Mesenchymal stem cell (in vitro differentiated cells and primary cell): ENCODE results near the gene KIF17.
"Not testable (repeated sequence)": the region's sequence is repeated elsewhere in the genome, so short reads cannot be mapped to it uniquely, and the experiment has no call there.

Experiments used
- DNase-seq: peaks from one replicate; pipeline ENCODE4 v3.0.0-alpha.2; 2013
- H2AFZ ChIP-seq: one replicate; pipeline ENCODE4 v1.6.1; 2013; ENCODE audit warnings: low read depth, mild to moderate bottlenecking, control low read depth, inconsistent platforms, low read length, moderate library complexity
- H2AK5ac ChIP-seq: 2 replicates; pipeline ENCODE4 v1.6.1; 2013; ENCODE audit warnings: low read length, moderate library complexity, mild to moderate bottlenecking, inconsistent platforms; ENCODE audit not compliant: severe bottlenecking
- H2BK120ac ChIP-seq: one replicate; pipeline ENCODE4 v1.6.1; 2013; ENCODE audit warnings: low read depth, mild to moderate bottlenecking, inconsistent platforms, low read length, moderate library complexity
- H2BK12ac ChIP-seq, 2 experiments: one replicate each; pipeline ENCODE4 v1.6.1; 2013; ENCODE audit warnings: inconsistent platforms in 2 of 2, low read length in 2 of 2, mild to moderate bottlenecking in 2 of 2, moderate library complexity in 2 of 2, control low read depth in 1 of 2
- H2BK15ac ChIP-seq: one replicate; pipeline ENCODE4 v1.6.1; 2013; ENCODE audit warnings: mild to moderate bottlenecking, low read depth, inconsistent platforms; ENCODE audit not compliant: poor library complexity, severe bottlenecking
- H2BK5ac ChIP-seq: 2 replicates; pipeline ENCODE4 v1.6.1; 2013; ENCODE audit warnings: low read depth, mild to moderate bottlenecking, low read length, control low read depth, inconsistent platforms; ENCODE audit not compliant: poor library complexity, severe bottlenecking
- H3K14ac ChIP-seq, 2 experiments: one replicate each; pipeline ENCODE4 v1.6.1; 2013; ENCODE audit warnings: inconsistent platforms in 2 of 2, low read length in 2 of 2, control low read depth in 1 of 2, mild to moderate bottlenecking in 1 of 2, moderate library complexity in 1 of 2
- H3K18ac ChIP-seq, 2 experiments: one replicate each; pipeline ENCODE4 v1.6.1; 2013; ENCODE audit warnings: inconsistent platforms in 2 of 2, low read length in 2 of 2, control low read depth in 1 of 2, low read depth in 1 of 2, mild to moderate bottlenecking in 1 of 2
- H3K23ac ChIP-seq, 2 experiments: one replicate each; pipeline ENCODE4 v1.6.1; 2013; ENCODE audit warnings: inconsistent platforms in 2 of 2, low read length in 2 of 2, mild to moderate bottlenecking in 2 of 2, moderate library complexity in 2 of 2, control low read depth in 1 of 2
- H3K27ac ChIP-seq: 2 replicates; pipeline ENCODE4 v1.5.1; 2013; ENCODE audit warnings: mild to moderate bottlenecking, moderate library complexity, low read length, control low read depth, inconsistent platforms; ENCODE audit not compliant: poor library complexity, severe bottlenecking
- H3K27me3 ChIP-seq, 2 experiments: 2 replicates each; pipeline versions ENCODE4 v1.6.1 to v1.7.0; 2013; ENCODE audit warnings: low read length in 2 of 2, mild to moderate bottlenecking in 2 of 2, moderate library complexity in 2 of 2, control low read depth in 1 of 2, inconsistent platforms in 1 of 2; ENCODE audit not compliant: control insufficient read depth in 1 of 2, insufficient read depth in 1 of 2
- H3K36me3 ChIP-seq, 2 experiments: 2 replicates each; pipeline versions ENCODE4 v1.6.1 to v1.7.0; 2013; ENCODE audit warnings: low read length in 2 of 2, control low read depth in 1 of 2, inconsistent platforms in 1 of 2, low read depth in 1 of 2, mild to moderate bottlenecking in 1 of 2; ENCODE audit not compliant: insufficient read depth in 2 of 2, control insufficient read depth in 1 of 2
- H3K4ac ChIP-seq, 2 experiments: one replicate each; pipeline ENCODE4 v1.6.1; 2013; ENCODE audit warnings: inconsistent platforms in 2 of 2, low read length in 2 of 2, mild to moderate bottlenecking in 2 of 2, moderate library complexity in 2 of 2, control low read depth in 1 of 2, low read depth in 1 of 2
- H3K4me1 ChIP-seq: 2 replicates; pipeline ENCODE4 v1.6.1; 2013; ENCODE audit warnings: low read depth, low read length, control low read depth; ENCODE audit not compliant: control insufficient read depth, insufficient read depth
- H3K4me2 ChIP-seq: 2 replicates; pipeline ENCODE4 v1.6.1; 2013; ENCODE audit warnings: low read length, mild to moderate bottlenecking, inconsistent platforms; ENCODE audit not compliant: poor library complexity, severe bottlenecking
- H3K4me3 ChIP-seq, 2 experiments: 2 replicates each; pipeline versions ENCODE4 v1.5.1 to v1.7.0; 2013; ENCODE audit warnings: low read length in 2 of 2, mild to moderate bottlenecking in 2 of 2, control low read depth in 1 of 2, low read depth in 1 of 2; ENCODE audit not compliant: insufficient read depth in 1 of 2
- H3K79me1 ChIP-seq: replicated peaks from 2 replicates; pipeline ENCODE4 v1.6.1; 2013; ENCODE audit warnings: mild to moderate bottlenecking, control low read depth, low read length, inconsistent platforms; ENCODE audit not compliant: poor library complexity, severe bottlenecking
- H3K9ac ChIP-seq: 2 replicates; pipeline ENCODE4 v1.7.0; 2013; ENCODE audit warnings: mild to moderate bottlenecking, low read length, moderate library complexity
- H3K9me3 ChIP-seq: 2 replicates; pipeline ENCODE4 v1.7.0; 2013; ENCODE audit warnings: mild to moderate bottlenecking, low read length; ENCODE audit not compliant: control insufficient read depth
- H4K8ac ChIP-seq: one replicate; pipeline ENCODE4 v1.6.1; 2013; ENCODE audit warnings: inconsistent platforms, mild to moderate bottlenecking, low read length, moderate library complexity
- H4K91ac ChIP-seq: one replicate; pipeline ENCODE4 v1.6.1; 2013; ENCODE audit warnings: mild to moderate bottlenecking, low read length, inconsistent platforms
- WGBS: methylation state at CpG from one replicate; pipeline ENCODE4 v1.1.7; 2013; ENCODE audit warnings: mixed read lengths; 5-methylcytosine and 5-hydroxymethylcytosine counted together

Gene KIF17

GRCh38 chr1:20678599-20678998 lies 39.2 kb downstream of the KIF17 start:
- Histone ChIP-seq H2BK15ac (no peak overlapping the region), H3K4me2 (no peak overlapping the region), H2BK12ac (no peak overlapping the region), H2BK120ac (no peak overlapping the region), H3K14ac (no peak overlapping the region), H2AK5ac (no peak overlapping the region), H2BK5ac (no peak overlapping the region), H3K27me3 (peaks cover 0 to 5% of the 10 kb centered on the region in 2 experiments), H3K9ac (no peak overlapping the region), H3K18ac (no peak overlapping the region), H4K91ac (no peak overlapping the region), H2AFZ (no peak overlapping the region), H4K8ac (no peak overlapping the region), H3K4me1 (no peaks in the 10 kb centered on the region), H3K4me3 (no peak overlapping the region), H3K23ac (no peak overlapping the region), H3K36me3 (no peaks in the 10 kb centered on the region), H3K4ac (no peak overlapping the region), H3K27ac (no peak overlapping the region), H3K79me1 (no peaks in the 10 kb centered on the region), H3K9me3 (no peaks in the 10 kb centered on the region)
- WGBS = 83% methylated on average over 5 of the region's 6 CpGs
- DNase-seq = no peak

- not testable (repeated sequence) for H2BK5ac ChIP-seq, H3K9me3 ChIP-seq, H3K23ac ChIP-seq, H4K91ac ChIP-seq, H3K14ac ChIP-seq, H3K4ac ChIP-seq, H3K18ac ChIP-seq, H3K36me3 ChIP-seq, H3K79me1 ChIP-seq, H3K4me2 ChIP-seq, H3K27ac ChIP-seq, H2BK12ac ChIP-seq, H2AK5ac ChIP-seq, H3K4me3 ChIP-seq, H4K8ac ChIP-seq, DNase-seq, H2BK120ac ChIP-seq, H2BK15ac ChIP-seq, H3K9ac ChIP-seq, H3K4me1 ChIP-seq, H2AFZ ChIP-seq
- WGBS = 96% methylated on average over 6 of the region's 11 CpGs
- peaks cover 0 to 10% of the 10 kb centered on the region in 2 experiments for H3K27me3 ChIP-seq
These were observed 44.2 kb downstream of the KIF17 start for GRCh38 chr1:20673626-20674025.

GRCh38 chr1:20672265-20672632 lies 45.6 kb downstream of the KIF17 start:
- H3K14ac ChIP-seq = no peak overlapping the region
- peaks cover 1% of the 10 kb centered on the region for H3K4me1 ChIP-seq
- no peak overlapping the region for H2BK5ac ChIP-seq
- H2AK5ac ChIP-seq = no peak overlapping the region
- peaks cover 0 to 6% of the 10 kb centered on the region in 2 experiments for H3K27me3 ChIP-seq
- no peak overlapping the region for H3K23ac ChIP-seq
- WGBS = 94% methylated on average over 4 of the region's 4 CpGs
- H4K91ac ChIP-seq = no peak overlapping the region
- no peak overlapping the region for H2AFZ ChIP-seq
- H2BK12ac ChIP-seq = no peak overlapping the region
- no peaks in the 10 kb centered on the region for H3K79me1 ChIP-seq
- peaks cover 0 to 5% of the 10 kb centered on the region in 2 experiments for H3K36me3 ChIP-seq
- no peak overlapping the region for H2BK120ac ChIP-seq
- no peak overlapping the region for H3K4ac ChIP-seq
- no peak overlapping the region for H3K18ac ChIP-seq
- no peak overlapping the region for H4K8ac ChIP-seq
- H3K27ac ChIP-seq = no peak overlapping the region
- no peak overlapping the region for H3K9ac ChIP-seq
- no peak overlapping the region for H2BK15ac ChIP-seq
- no peaks in the 10 kb centered on the region for H3K9me3 ChIP-seq
- no peak overlapping the region for H3K4me3 ChIP-seq
- no peak for DNase-seq
- H3K4me2 ChIP-seq = no peak overlapping the region

- no peak overlapping the region for H2BK5ac ChIP-seq
- H3K4me1 ChIP-seq = peaks cover 1% of the 10 kb centered on the region
- H4K8ac ChIP-seq = no peak overlapping the region
- no peak overlapping the region for H2BK120ac ChIP-seq
- no peak overlapping the region for H3K27ac ChIP-seq
- WGBS = 97% methylated on average over 5 of the region's 5 CpGs
- H3K27me3 ChIP-seq = peaks cover 0 to 6% of the 10 kb centered on the region in 2 experiments
- no peak overlapping the region for H2AK5ac ChIP-seq
- no peak overlapping the region for H3K9ac ChIP-seq
- H2BK15ac ChIP-seq = no peak overlapping the region
- no peaks in the 10 kb centered on the region for H3K9me3 ChIP-seq
- H3K23ac ChIP-seq = no peak overlapping the region
- no peak overlapping the region for H3K14ac ChIP-seq
- no peak overlapping the region for H3K18ac ChIP-seq
- H2AFZ ChIP-seq = no peak overlapping the region
- H3K36me3 ChIP-seq = peaks cover 0 to 5% of the 10 kb centered on the region in 2 experiments
- H3K79me1 ChIP-seq = no peaks in the 10 kb centered on the region
- no peak for DNase-seq
- H4K91ac ChIP-seq = no peak overlapping the region
- H3K4ac ChIP-seq = no peak overlapping the region
- H3K4me2 ChIP-seq = no peak overlapping the region
- H2BK12ac ChIP-seq = no peak overlapping the region
- H3K4me3 ChIP-seq = no peak overlapping the region
These were observed 46.9 kb downstream of the KIF17 start for GRCh38 chr1:20670936-20671335.
